NCI-H226 (cell line): ENCODE measurements around the gene HAGHL.
"Not testable (repeated sequence)": the region's sequence is repeated elsewhere in the genome, so short reads cannot be mapped to it uniquely, and the experiment has no call there.

Experiments
- DNase-seq: peaks from one replicate; pipeline ENCODE4 v3.0.0-alpha.2; 2015

HAGHL gene

GRCh38 chr16:689175-689897, 37.6 kb upstream of the HAGHL start:
- no peak for DNase-seq

GRCh38 chr16:691242-691641, 35.7 kb upstream of the HAGHL start:
- DNase-seq: not testable (repeated sequence)

- no peak for DNase-seq
These were observed 34.4 kb upstream of the HAGHL start for GRCh38 chr16:692356-693108.

- DNase-seq: no peak
These were observed 33.5 kb upstream of the HAGHL start for GRCh38 chr16:693364-693763.

- DNase-seq: no peak
These were observed 33.1 kb upstream of the HAGHL start for GRCh38 chr16:693766-694165.

GRCh38 chr16:694187-694862, 32.6 kb upstream of the HAGHL start:
- no peak for DNase-seq

- DNase-seq: no peak
These were observed 32.0 kb upstream of the HAGHL start for GRCh38 chr16:694863-695354.

GRCh38 chr16:695355-696089, 31.4 kb upstream of the HAGHL start:
- DNase-seq: peak; percentile 81

- no peak for DNase-seq
These were observed 27.8 kb upstream of the HAGHL start for GRCh38 chr16:698911-699671.

GRCh38 chr16:700684-701584, 26.0 kb upstream of the HAGHL start:
- no peak for DNase-seq

- no peak for DNase-seq
These were observed 24.6 kb upstream of the HAGHL start for GRCh38 chr16:702341-702740.

GRCh38 chr16:703406-703805, 23.5 kb upstream of the HAGHL start:
- no peak for DNase-seq

GRCh38 chr16:704047-704446, 22.9 kb upstream of the HAGHL start:
- no peak for DNase-seq

- DNase-seq: peak; percentile 1
These were observed 22.1 kb upstream of the HAGHL start for GRCh38 chr16:704552-705380.

- peak; percentile 28 for DNase-seq
These were observed 21.3 kb upstream of the HAGHL start, which contains the start of gene FBXL16 for GRCh38 chr16:705431-706188. Gene FBXL16 (minus strand): TSS chr16:705801. CDS start chr16:697405, 8,396 bp downstream.

- DNase-seq: no peak
These were observed 20.5 kb upstream of the HAGHL start for GRCh38 chr16:706189-707061.

- DNase-seq: no peak
These were observed 19.8 kb upstream of the HAGHL start for GRCh38 chr16:707062-707538.

GRCh38 chr16:708019-708418, 18.9 kb upstream of the HAGHL start:
- no peak for DNase-seq
